Measurements from ENCODE around the gene GSTO1. TPM values are rescaled to one million over a fixed set of nuclear protein-coding genes. Genes with fewer than 3 reads are reported as not detected.
A peak's percentile ranks its signal among the peaks of the same experiment; 100 is the strongest.

Gene GSTO1
- polyA plus RNA-seq, 2 donors: 57.4 to 63.1 TPM

DNA sequence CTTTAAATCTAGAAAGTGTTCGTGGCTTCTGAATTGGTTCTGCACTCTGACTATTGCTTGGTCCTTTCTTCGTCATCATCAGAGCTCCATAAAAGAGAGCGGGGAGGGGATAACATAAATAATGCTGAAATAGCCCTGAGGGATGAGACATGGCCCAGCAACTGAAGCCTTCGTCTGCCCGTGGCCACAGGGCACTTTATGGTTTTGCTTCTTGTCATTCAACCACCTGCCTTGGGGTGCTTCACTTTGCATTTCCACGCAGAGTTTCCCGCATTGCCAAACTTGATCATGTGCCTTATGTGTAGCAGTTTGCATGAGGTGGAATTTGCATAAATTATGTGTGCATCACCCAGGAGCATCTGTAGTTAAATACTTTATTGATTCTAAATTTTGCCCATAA, 30.2 kb downstream of the GSTO1 start:
- H3K4me3 ChIP-seq (ENCODE audit: low read depth in 1 of 2, low read length in 2 of 2): no peak overlapping the region
- 78% methylated on average over 7 of the region's 7 CpGs for WGBS, 2 donors
- H3K27me3 ChIP-seq (ENCODE audit: control insufficient read depth in 1 of 2, insufficient read depth in 2 of 2, low read length in 2 of 2): no peaks in the 10 kb centered on the region
- H3K27ac ChIP-seq (ENCODE audit: low read depth in 2 of 2, low read length in 1 of 2): no peak overlapping the region
- no peaks in the 10 kb centered on the region for H3K4me1 ChIP-seq (ENCODE audit: control insufficient read depth in 2 of 2, insufficient read depth in 2 of 2, low read length in 1 of 2)
- H3K9me3 ChIP-seq (ENCODE audit: control insufficient read depth in 2 of 2, insufficient read depth in 1 of 2, low read depth in 1 of 2, low read length in 1 of 2): no peaks in the 10 kb centered on the region
- H3K36me3 ChIP-seq (ENCODE audit: control insufficient read depth in 2 of 2, insufficient read depth in 2 of 2, low read length in 1 of 2): no peaks in the 10 kb centered on the region

DNA sequence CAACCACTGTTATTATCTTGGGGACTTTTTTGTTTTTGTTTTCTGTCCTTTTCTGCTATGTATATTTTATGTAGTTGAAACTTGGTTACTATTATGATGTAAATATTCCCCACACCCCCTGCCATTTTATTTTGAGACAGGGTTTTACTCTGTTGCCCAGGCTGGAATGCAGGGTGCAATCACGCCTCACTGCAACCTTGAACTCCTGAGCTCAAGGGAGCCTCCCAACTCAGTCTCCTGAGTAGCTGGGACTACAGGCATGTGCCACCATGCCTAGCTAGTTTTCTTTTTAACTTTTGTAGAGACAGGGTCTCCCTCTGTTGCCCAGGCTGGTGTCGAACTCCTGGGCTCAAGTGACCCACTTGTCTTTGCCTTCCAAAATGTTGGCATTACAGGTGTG, 32.2 kb downstream of the GSTO1 start:
- no peaks in the 10 kb centered on the region for H3K36me3 ChIP-seq (ENCODE audit: control insufficient read depth in 2 of 2, insufficient read depth in 2 of 2, low read length in 1 of 2)
- H3K4me1 ChIP-seq (ENCODE audit: control insufficient read depth in 2 of 2, insufficient read depth in 2 of 2, low read length in 1 of 2): no peaks in the 10 kb centered on the region
- H3K27me3 ChIP-seq (ENCODE audit: control insufficient read depth in 1 of 2, insufficient read depth in 2 of 2, low read length in 2 of 2): no peaks in the 10 kb centered on the region
- H3K9me3 ChIP-seq (ENCODE audit: control insufficient read depth in 2 of 2, insufficient read depth in 1 of 2, low read depth in 1 of 2, low read length in 1 of 2): no peaks in the 10 kb centered on the region
- H3K27ac ChIP-seq (ENCODE audit: low read depth in 2 of 2, low read length in 1 of 2): no peak overlapping the region
- H3K4me3 ChIP-seq (ENCODE audit: low read depth in 1 of 2, low read length in 2 of 2): no peak overlapping the region
- 87 to 89% methylated on average over 2 of the region's 2 CpGs for WGBS, 2 donors

DNA sequence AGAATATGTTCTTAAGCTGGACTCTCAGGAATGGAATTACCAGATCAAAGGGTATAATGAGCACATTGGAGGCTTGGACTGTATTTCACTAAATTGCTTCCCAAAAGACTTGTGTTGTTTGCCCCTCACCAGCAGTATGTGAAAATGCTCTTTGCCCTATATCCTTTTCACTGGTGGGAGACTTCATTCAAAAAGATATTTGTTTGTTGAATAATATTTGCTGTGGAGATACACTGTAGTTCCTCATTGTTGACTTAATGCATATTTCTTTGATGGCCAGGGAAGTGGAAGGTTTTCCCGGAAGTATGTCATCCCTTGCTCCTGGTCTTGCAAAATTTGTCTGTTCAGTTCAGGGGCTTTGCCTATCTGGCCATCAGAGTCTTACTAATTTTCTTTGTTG, 33.7 kb downstream of the GSTO1 start:
- Histone ChIP-seq H3K27me3 (ENCODE audit: control insufficient read depth in 1 of 2, insufficient read depth in 2 of 2, low read length in 2 of 2) (no peaks in the 10 kb centered on the region), H3K36me3 (ENCODE audit: control insufficient read depth in 2 of 2, insufficient read depth in 2 of 2, low read length in 1 of 2) (no peaks in the 10 kb centered on the region), H3K4me3 (ENCODE audit: low read depth in 1 of 2, low read length in 2 of 2) (no peak overlapping the region), H3K27ac (ENCODE audit: low read depth in 2 of 2, low read length in 1 of 2) (no peak overlapping the region), H3K4me1 (ENCODE audit: control insufficient read depth in 2 of 2, insufficient read depth in 2 of 2, low read length in 1 of 2) (no peaks in the 10 kb centered on the region), H3K9me3 (ENCODE audit: control insufficient read depth in 2 of 2, insufficient read depth in 1 of 2, low read depth in 1 of 2, low read length in 1 of 2) (no peaks in the 10 kb centered on the region)
- WGBS, 2 donors: 56 to 59% methylated on average over 1 of the region's 1 CpG

DNA sequence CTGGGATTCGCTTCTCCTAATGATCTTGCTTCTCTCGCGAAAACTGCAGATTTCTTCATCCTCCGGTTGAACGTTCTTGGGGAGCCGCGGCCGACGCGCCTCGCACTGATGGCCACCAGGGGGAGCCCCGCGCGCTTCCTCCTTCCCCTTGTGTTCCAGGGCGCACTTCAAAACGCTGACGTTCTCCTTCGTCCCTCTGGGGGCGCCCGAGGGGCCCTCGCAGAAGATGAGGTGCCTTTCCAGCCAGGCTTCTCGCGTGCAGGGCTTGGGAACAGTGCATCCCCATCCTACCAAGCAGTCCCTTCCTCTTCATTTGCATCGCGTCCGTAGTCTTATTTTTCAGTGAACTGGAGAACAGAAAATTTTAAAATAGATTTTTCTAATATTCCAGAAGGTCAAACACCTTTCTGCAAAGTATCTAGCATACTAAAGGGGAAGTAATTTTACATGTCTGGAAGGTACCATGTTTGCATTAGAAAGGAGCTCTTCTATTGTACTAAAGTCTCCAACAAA, 36.8 kb downstream of the GSTO1 start:
- WGBS, 2 donors: 3 to 4% methylated on average over 26 of the region's 26 CpGs
- H3K27me3 ChIP-seq (ENCODE audit: control insufficient read depth in 1 of 2, insufficient read depth in 2 of 2, low read length in 2 of 2): no peaks in the 10 kb centered on the region
- H3K27ac ChIP-seq (ENCODE audit: low read depth in 2 of 2, low read length in 1 of 2): no peak overlapping the region
- no peaks in the 10 kb centered on the region for H3K36me3 ChIP-seq (ENCODE audit: control insufficient read depth in 2 of 2, insufficient read depth in 2 of 2, low read length in 1 of 2)
- H3K9me3 ChIP-seq (ENCODE audit: control insufficient read depth in 2 of 2, insufficient read depth in 1 of 2, low read depth in 1 of 2, low read length in 1 of 2): no peaks in the 10 kb centered on the region
- no peaks in the 10 kb centered on the region for H3K4me1 ChIP-seq (ENCODE audit: control insufficient read depth in 2 of 2, insufficient read depth in 2 of 2, low read length in 1 of 2)
- no peak overlapping the region for H3K4me3 ChIP-seq (ENCODE audit: low read depth in 1 of 2, low read length in 2 of 2)

DNA sequence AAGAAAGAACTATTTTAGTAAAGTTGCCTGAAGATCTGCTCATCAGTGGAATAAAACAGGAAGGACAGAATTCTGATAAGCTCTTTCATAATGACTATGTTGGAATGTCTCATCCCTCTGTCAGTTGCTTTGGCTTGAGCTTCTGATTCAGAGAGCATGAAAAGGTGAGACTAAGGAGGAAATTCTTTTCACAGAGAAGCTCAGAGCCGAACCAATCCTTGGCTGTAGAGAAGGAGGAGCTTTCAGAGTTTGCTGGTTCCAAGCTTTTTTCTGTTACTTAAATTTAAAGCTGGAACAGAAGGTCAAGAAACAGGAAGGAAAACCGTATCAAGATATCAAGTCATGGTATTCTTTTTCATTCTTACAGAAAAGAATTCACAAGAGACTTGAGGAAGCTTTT, 38.3 kb downstream of the GSTO1 start:
- Histone ChIP-seq H3K27me3 (ENCODE audit: control insufficient read depth in 1 of 2, insufficient read depth in 2 of 2, low read length in 2 of 2) (no peaks in the 10 kb centered on the region), H3K4me1 (ENCODE audit: control insufficient read depth in 2 of 2, insufficient read depth in 2 of 2, low read length in 1 of 2) (no peaks in the 10 kb centered on the region), H3K9me3 (ENCODE audit: control insufficient read depth in 2 of 2, insufficient read depth in 1 of 2, low read depth in 1 of 2, low read length in 1 of 2) (no peaks in the 10 kb centered on the region), H3K4me3 (ENCODE audit: low read depth in 1 of 2, low read length in 2 of 2) (no peak overlapping the region), H3K36me3 (ENCODE audit: control insufficient read depth in 2 of 2, insufficient read depth in 2 of 2, low read length in 1 of 2) (no peaks in the 10 kb centered on the region), H3K27ac (ENCODE audit: low read depth in 2 of 2, low read length in 1 of 2) (no peak overlapping the region)
- 56 to 58% methylated on average over 2 of the region's 2 CpGs for WGBS, 2 donors

DNA sequence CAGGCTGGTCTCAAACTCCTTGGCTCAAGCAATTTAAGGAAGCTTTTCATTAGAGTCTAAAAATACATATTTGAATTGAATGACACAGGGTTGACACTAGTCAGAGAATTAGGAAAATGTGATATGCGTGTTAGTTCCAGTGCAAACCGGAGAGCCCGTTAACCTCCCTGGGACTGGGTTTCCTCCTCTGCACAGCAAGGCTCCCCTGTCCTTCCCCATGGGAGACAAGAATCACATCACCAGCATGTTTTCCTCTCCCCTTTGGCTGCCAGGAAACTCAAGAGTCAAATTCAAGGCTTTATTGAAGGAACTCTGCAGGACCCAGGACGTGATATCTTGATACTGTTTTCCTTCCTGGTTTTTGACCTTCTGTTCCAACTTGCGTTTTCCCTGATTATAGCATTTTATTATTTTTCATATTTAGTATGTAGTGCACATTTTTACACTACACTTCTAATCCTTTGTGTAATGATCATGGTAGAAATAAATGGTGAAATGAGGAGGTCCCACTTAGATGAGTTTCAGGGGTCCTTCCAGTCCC, 39.2 kb downstream of the GSTO1 start:
- no peak overlapping the region for H3K27ac ChIP-seq (ENCODE audit: low read depth in 2 of 2, low read length in 1 of 2)
- no peak overlapping the region for H3K4me3 ChIP-seq (ENCODE audit: low read depth in 1 of 2, low read length in 2 of 2)
- H3K4me1 ChIP-seq (ENCODE audit: control insufficient read depth in 2 of 2, insufficient read depth in 2 of 2, low read length in 1 of 2): no peaks in the 10 kb centered on the region
- no peaks in the 10 kb centered on the region for H3K36me3 ChIP-seq (ENCODE audit: control insufficient read depth in 2 of 2, insufficient read depth in 2 of 2, low read length in 1 of 2)
- 92 to 94% methylated on average over 5 of the region's 5 CpGs for WGBS, 2 donors
- no peaks in the 10 kb centered on the region for H3K9me3 ChIP-seq (ENCODE audit: control insufficient read depth in 2 of 2, insufficient read depth in 1 of 2, low read depth in 1 of 2, low read length in 1 of 2)
- no peaks in the 10 kb centered on the region for H3K27me3 ChIP-seq (ENCODE audit: control insufficient read depth in 1 of 2, insufficient read depth in 2 of 2, low read length in 2 of 2)

DNA sequence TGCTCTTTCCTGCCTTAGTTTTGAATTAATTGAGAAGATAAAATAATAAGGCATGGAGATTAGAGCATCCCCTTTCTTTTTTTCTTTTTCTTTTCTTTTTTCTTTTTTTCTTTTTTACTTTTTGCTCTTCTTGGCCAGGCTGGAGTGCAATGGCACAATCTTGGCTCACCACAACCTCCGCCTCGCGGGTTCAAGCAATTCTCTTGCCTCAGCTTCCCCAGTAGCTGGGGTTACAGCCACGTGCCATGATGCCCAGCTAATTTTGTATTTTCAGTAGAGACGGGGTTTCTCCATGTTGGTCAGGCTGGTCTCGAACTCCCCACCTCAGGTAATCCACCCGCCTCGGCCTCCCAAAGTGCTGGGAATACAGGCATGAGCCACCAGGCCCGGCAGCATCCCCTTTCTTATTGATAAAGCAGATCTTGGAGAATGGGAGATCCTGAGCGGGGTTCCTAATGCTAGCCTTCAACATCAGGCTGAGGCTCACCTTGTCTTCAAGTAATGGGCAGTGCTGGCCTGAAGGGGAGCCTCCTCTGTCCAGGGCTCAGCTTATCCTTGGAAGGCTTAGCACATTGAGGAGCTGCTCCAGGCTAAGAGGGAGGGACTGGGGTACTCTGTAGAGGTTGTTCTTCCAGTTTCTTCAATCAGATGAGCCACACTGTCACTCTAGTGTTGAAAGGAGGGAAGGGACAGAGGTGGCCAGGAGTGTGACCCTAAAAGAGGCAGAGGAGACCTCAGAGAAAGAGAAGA, 42.2 kb downstream of the GSTO1 start:
- 94 to 95% methylated on average over 10 of the region's 10 CpGs for WGBS, 2 donors
- Histone ChIP-seq H3K4me3 (ENCODE audit: low read depth in 1 of 2, low read length in 2 of 2) (no peak overlapping the region), H3K36me3 (ENCODE audit: control insufficient read depth in 2 of 2, insufficient read depth in 2 of 2, low read length in 1 of 2) (no peaks in the 10 kb centered on the region), H3K27me3 (ENCODE audit: control insufficient read depth in 1 of 2, insufficient read depth in 2 of 2, low read length in 2 of 2) (no peaks in the 10 kb centered on the region), H3K27ac (ENCODE audit: low read depth in 2 of 2, low read length in 1 of 2) (no peak overlapping the region), H3K4me1 (ENCODE audit: control insufficient read depth in 2 of 2, insufficient read depth in 2 of 2, low read length in 1 of 2) (peaks cover 0 to 4% of the 10 kb centered on the region in 2 donors), H3K9me3 (ENCODE audit: control insufficient read depth in 2 of 2, insufficient read depth in 1 of 2, low read depth in 1 of 2, low read length in 1 of 2) (no peaks in the 10 kb centered on the region)

DNA sequence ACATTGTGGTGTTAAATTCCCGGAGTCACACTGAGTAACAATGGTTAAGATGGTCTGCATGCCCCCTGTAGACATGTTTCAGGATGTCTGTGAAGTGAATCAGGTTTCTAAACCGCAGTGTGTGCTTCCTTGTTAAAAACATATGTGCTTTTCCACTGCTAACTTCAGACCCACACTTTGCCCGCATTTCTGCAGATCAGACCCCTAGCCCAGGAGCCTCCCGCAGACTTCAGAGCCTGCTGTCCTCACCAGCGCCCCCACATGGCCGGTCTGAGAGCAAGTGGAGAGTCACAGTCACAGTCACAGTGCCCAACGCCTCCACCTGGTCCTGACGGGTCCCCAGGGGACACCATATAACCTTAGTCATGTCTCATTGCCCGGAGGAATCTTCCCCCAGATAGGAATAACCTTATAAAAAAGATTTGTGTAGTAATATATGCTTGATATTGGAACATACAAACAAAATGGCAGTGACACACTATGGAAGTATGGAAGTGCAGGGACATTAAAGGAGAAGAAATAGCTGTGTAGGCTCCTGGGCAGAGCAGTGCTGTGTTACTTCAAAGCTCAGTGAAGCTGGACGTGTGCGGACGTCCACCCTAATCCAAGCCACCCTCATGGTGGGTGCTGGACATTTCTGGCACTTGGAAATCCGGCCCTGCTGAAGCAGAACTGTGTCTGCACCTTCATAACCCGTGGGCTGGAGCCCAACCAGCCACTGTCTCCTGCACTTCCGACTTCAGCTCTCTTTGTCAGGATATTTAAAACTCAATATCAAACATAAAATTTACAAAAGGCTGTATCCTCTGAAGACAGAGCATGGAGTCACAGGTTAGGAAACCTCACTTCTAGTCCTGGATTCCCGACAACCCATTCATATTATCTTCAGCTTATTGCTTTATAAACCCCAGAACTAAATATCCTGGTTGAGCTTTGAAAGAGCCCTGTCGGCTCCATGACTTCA, 43.3 kb downstream of the GSTO1 start:
- Histone ChIP-seq H3K4me3 (ENCODE audit: low read depth in 1 of 2, low read length in 2 of 2) (no peak overlapping the region), H3K27me3 (ENCODE audit: control insufficient read depth in 1 of 2, insufficient read depth in 2 of 2, low read length in 2 of 2) (no peaks in the 10 kb centered on the region), H3K36me3 (ENCODE audit: control insufficient read depth in 2 of 2, insufficient read depth in 2 of 2, low read length in 1 of 2) (no peaks in the 10 kb centered on the region), H3K4me1 (ENCODE audit: control insufficient read depth in 2 of 2, insufficient read depth in 2 of 2, low read length in 1 of 2) (peaks cover 0 to 4% of the 10 kb centered on the region in 2 donors), H3K9me3 (ENCODE audit: control insufficient read depth in 2 of 2, insufficient read depth in 1 of 2, low read depth in 1 of 2, low read length in 1 of 2) (no peaks in the 10 kb centered on the region), H3K27ac (ENCODE audit: low read depth in 2 of 2, low read length in 1 of 2) (no peak overlapping the region)
- WGBS, 2 donors: 71% methylated on average over 17 of the region's 17 CpGs

DNA sequence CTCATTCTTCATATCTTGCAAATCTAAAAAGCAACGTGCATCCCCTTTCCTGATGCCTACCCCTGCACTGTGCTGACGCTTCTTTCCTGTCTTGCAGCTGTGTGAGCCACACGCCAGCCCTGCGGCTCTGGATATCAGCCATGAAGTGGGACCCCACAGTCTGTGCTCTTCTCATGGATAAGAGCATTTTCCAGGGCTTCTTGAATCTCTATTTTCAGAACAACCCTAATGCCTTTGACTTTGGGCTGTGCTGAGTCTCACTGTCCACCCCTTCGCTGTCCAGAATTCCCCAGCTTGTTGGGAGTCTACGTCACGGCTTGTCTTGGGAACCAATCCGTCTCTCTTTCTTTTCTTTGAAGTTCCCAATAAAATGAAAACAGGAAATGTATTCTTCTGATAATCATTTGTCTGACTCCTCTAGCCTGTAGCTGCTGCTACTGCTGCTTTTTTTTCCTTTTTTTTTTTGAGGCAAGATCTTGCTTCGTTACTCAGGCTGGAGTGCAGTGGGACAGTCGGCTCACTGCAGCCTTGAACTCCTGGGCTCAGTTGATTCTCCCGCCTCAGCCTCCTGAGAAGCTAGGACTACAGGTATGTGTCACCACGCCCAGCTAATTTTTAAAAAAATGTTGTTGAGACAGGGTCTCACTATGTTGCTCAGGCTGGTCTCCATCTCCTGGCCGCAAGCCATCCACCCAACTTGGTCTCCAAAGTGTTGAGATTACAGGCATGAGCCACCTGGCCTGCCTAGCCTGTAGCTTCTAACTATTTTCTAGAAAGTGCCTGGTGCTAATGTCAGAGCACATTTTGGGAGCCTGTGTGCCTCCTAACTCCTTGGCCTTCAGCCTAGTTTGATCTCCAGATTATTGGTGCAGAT, 44.6 kb downstream of the GSTO1 start:
- 67 to 76% methylated on average over 13 of the region's 13 CpGs for WGBS, 2 donors
- Histone ChIP-seq H3K4me1 (ENCODE audit: control insufficient read depth in 2 of 2, insufficient read depth in 2 of 2, low read length in 1 of 2) (peaks cover 0 to 4% of the 10 kb centered on the region in 2 donors), H3K36me3 (ENCODE audit: control insufficient read depth in 2 of 2, insufficient read depth in 2 of 2, low read length in 1 of 2) (no peaks in the 10 kb centered on the region), H3K27me3 (ENCODE audit: control insufficient read depth in 1 of 2, insufficient read depth in 2 of 2, low read length in 2 of 2) (no peaks in the 10 kb centered on the region), H3K4me3 (ENCODE audit: low read depth in 1 of 2, low read length in 2 of 2) (no peak overlapping the region), H3K9me3 (ENCODE audit: control insufficient read depth in 2 of 2, insufficient read depth in 1 of 2, low read depth in 1 of 2, low read length in 1 of 2) (no peaks in the 10 kb centered on the region), H3K27ac (ENCODE audit: low read depth in 2 of 2, low read length in 1 of 2) (peak overlapping the region in 1 of 2 donors; percentile 59)

Measured in esophagus (tissue), 2 donors.